D341Med (cell line): ENCODE results near the gene DHFR2.
"Not testable (repeated sequence)": the region's sequence is repeated elsewhere in the genome, so short reads cannot be mapped to it uniquely, and the experiment has no call there.

Experiments used
- DNase-seq: peaks from one replicate; pipeline ENCODE4 v3.0.0; 2012; ENCODE audit warnings: low spot score

DHFR2 gene

DNA sequence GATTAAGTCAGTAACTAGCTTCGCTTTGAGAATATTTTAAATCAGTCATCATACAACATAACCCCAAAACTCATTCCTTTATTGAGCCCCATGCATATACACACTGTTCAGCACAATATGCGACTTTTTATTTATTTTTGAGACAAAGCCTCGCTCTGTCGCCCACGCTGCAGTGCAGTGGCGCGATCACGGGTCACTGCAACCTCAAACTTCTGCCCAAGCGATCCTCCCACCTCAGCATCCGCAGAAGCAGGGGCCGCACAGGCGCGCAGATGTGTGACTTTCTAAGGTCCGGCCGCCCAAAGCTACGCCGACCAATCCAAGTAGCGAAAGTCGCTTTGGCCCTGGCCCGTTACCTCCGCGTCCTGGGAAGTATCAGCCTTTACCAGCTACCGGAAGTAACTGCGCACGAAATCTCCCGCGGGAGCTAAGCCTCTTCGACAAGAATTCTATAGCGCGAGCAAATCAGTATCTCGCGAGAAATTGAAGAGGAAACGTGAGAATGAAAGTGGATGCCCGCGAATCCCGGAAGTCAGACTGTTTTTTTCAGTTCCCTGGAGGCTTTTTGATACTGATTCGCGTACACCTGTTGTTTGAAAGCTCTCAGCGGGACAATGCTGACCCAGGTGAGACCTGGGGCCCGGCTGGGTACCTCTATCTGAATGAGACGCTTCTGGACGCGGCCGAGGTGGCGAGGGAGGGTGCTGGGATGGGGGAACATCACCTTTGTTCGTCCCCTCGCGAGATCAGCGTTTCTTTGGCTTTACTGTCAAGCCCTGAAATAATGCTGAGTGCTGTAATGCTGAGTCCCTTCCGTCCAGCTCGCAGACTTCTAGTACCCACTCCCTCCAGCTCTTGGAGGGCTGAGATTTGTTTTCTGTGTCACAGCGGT, at the start of gene DHFR2, which contains the start of gene NSUN3:
DHFR2 (minus strand) TSS at position 404 of the 892 bp plus-strand sequence. CDS start 1,405 bp downstream, outside the sequence.
NSUN3 (plus strand) TSS at position 549 of the 892 bp plus-strand sequence; CDS start at position 615, 66 bp downstream.
- peak; percentile 85 for DNase-seq

DNA sequence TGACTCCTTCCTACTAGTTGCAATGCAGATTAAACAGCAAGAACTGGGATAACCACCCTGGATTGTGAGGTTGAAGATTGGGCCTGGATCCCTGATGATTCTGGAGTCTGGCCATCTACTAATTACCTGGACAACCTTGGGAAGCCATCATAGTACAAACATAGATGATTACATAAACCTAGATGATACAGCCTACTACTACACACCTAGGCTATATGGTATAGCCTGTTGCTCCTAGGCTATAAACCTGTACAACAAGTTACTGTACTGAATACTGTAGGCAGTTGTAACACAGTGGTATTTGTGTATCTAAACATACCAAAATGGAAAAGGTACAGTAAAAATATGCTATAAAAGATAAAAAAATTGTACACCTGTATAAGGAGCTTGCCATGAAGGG, 48.1 kb upstream of the DHFR2 start:
- no peak for DNase-seq

DNA sequence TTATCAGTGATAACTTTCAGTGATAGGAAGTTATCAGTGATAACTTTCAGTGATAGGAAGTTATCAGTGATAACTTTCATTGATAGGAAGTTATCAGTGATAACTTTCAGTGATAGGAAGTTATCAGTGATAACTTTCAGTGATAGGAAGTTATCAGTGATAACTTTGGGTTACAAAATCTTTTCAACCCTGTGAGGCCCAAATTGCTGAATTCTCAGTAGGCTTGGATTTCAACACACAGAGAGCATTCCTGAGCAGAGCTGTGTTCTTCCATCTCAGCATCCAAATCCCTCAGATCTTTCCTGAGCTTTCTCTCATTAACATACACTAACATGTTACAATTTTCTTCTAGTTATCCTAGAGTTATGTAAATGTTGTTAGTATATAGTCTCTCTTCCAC, 47.5 kb upstream of the DHFR2 start:
- not testable (repeated sequence) for DNase-seq

DNA sequence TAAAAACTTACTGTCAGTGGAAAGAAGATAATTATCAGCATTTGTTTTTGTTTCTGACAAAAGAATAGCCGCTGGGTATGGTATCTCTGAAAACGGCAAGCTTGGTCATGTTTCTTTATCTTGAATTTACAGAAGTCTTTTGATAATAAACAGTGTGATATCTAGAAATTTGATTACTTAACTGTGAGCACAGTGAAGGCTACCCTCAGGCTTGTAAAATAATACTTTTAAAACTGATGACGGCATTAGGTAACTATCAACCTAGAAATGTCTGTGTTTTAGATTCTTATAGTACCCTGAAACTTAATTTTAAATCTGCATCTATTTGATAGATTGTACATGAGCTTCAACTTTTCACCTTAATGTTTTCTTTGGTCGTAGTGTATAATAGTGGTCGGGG, 43.6 kb upstream of the DHFR2 start:
- no peak for DNase-seq

DNA sequence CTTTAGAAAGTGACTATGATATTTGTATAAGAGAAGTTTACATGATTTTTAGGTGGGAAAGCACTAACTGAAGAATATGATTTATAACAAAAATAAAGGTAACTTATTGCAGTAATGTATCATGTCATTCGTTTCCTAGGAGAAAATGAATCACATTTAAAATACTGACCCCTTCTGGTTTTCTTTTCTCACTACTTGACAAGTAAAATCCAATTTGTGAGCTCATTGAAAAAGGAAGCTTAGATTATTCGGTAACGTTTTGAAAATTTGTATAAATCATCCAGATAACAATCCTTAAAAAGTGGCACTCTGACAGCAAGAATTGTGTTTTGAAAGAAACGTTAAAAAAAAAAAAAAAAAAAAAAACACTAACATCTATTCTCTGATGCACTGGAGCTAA, 39.1 kb upstream of the DHFR2 start:
- no peak for DNase-seq

DNA sequence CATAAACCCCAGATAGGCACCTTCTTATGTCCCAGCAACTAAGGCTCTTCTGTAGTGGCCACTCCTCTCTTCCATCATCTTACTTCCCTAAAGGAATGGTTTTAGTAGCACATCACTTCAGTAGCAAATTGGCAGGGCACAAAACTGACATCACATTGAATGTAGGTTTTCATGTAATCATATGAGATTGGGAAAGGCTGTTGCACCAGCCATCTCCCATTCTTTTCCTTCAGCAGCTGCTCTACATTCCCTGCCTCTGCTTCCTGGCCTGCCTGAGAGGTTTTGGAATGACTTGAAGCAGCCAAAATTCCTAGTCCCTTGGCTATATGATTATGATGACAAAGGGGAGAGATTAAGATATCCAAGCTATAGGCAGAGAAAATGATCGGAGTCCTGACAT, 36.6 kb upstream of the DHFR2 start:
- DNase-seq: no peak

DNA sequence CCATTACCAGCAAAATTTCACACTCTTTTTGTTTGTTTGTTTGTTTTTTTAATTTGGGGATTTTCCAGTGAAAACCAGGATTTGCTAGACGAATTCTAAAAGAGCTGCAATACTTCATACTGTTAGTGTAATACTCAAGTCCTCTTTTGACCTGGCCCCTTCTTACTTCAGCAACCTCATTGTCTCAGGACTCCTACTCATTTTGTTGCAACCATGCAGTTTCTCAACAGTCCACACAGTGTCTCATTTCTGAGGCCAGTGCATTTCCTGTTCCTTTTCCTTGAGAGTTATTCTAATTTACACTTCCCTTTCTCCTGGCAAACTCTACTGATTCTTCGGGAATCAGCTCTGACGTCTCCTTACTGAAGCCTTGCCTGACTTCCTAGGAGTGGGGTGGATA, 35.7 kb upstream of the DHFR2 start:
- DNase-seq: no peak

DNA sequence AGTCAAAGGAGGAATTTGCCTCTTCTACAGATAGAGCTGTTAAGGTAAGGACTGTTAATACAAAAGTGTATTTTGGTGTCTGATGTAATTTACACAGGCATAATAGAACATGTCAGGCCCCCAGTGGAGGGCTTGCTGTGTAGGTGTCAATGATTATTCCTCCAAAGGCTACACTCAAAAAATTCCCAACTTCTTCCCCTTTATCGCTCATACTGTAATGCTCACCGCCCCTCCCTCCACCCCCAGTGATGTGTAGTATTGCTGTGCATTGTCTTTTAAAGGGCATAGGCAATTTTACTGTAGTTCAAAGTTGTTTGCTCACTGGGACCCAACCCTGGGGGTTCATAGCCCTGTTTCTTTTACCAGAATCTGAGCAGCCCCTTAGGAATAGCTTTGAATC, 32.4 kb upstream of the DHFR2 start:
- no peak for DNase-seq

DNA sequence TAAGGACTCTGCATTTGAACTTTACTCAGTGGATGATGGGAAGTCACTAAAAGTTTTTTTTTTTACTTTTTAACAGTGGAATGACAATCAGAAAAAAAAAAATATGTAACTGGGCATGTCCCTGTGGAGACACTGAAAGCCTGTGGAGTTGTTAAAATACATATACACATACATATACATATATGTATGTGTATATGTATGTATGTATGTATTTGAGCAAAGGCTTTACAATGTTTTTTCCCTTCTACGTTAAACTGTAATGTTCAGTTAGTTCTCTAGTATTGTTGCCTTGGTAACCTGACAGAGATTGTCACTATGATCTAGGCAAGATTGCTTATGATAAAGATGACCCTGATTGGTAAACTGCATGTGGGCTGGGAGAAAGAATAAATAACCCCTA, 30.4 kb upstream of the DHFR2 start:
- DNase-seq: no peak

DNA sequence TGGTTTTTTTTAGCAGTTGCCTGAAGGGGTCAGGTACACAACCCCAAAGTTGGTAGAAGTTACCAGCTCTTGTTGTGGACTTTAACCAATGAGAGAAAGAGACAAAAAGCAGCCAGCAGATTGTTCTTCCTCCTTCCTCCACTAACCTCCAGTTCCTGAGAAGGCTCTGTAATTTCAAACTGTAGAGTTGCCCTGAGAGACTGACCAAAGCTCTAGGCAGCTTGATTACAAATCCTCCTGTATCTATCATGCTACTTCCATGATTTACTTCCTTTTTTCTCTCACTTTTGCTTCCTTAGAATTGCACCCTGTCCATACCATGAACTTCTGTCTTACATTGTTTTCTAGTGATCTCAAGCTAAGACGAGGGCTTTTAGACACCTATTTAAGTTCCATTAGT, 29.4 kb upstream of the DHFR2 start:
- no peak for DNase-seq

DNA sequence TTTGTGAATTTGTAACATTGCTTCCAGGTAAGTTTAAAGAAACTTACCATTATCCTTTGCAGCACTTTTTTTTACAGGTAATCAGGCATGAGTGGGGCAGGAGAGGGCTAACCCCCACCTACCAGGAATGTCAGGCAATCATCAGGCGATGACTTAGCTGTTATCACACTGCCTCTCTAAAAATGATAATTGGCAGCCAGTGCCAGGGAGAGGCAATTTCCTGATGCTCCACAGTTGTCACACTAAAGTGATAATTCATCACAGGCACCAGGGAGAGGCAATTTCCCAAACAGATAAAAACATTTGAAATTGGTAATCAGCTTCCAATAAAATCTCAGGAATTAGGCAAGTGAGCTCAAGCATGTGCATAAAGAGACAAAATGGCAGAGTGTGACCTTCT, 26.4 kb upstream of the DHFR2 start:
- DNase-seq: no peak

DNA sequence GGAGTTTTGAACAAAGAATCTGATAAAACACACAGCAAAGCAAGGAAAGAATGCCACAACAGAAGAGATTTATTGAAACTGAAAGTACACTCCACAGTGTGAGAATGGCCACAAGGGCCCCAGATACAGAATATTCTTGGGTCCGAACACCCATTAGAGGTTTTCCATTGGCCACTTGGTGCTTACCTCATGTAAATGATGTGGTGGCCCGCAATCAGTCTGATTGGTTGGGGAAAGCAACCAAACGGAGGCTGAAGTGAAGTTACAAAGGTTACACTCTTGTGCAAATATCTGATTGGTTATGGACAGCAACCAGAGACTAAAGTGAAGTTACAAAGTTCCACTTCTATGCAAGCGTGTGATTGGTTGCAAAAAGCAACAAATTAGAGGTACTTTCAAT, 20.5 kb upstream of the DHFR2 start:
- no peak for DNase-seq

DNA sequence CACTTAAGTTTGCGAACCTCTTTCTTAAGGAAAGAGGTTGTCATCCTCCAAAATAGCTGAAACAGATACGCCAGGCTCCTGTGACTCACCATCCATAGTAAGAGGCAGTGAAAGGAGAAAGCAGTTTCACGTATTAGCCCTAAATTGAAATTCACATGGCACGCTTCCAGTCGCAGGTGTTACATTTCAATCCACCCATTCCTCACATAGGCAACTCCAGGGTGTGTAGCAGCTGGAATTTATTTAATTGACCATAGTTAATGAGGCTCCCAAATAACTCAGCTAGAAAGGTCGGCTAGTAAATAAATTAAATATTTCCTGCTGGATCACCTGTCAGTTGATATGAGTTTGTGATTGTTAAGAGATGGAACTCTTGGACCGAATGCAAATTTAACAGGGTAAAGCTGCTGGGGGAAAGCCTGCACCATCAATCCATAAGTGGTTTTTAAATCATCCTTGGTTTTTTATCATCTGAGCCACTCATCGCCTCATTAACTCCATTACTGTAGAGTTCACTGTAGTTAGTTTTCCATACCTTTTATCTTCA, 19.7 kb upstream of the DHFR2 start:
- DNase-seq: no peak

DNA sequence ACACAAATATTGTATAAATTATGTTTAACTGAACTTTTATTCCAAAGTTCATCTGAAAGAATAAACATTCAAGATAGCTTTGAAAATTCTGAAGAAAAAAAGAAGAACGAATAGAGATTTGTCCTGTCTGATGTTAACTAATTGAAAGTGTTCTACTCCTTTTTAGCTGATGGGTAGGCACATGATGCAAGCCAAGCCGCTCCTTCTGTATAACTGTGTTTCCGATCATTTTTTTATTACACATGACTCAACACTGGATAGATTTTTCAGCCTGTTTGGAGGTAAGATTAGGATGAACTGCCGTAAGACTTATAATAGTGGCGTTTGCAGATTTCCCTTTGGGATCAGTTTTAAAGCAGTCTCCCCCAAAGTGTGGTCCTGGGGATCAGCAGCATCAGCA, 19.2 kb upstream of the DHFR2 start:
- DNase-seq: no peak

DNA sequence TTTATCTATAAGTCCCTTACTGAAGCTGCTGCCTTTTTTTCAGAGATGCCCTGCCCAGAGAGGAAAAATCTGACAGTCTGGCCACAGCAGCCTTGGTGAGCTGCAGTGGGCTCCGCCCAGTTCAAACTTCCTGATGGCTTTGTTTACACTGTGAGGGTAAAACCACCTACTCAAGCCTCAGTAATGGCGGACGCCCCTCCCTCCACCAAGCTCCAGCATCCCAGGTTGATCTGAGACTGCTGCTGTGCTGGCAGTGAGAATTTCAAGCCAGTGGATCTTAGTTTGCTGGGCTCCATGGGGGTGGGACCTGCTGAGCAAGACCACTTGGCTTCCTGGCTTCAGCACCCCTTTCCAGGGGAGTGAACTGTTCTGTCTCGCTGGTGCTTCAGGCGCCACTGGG, 17.8 kb upstream of the DHFR2 start:
- not testable (repeated sequence) for DNase-seq

DNA sequence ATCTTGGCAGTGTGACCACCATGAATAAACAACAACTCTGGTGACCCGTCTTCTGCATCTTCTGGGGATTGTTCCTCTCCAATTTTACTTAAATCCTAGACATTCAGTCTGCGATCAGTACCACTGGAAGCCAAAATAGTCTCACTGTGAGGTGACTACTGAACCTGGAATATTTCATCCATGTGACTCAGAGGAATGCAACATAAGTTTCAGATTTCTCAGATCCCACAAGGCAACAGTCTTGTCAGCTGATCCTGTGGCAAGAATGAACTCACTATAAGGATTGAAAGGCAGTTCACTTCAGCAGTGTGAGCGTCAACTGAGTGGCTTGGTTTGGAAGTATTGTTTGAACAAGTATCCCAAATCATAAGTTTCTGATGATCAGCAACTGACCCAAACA, 13.3 kb upstream of the DHFR2 start:
- no peak for DNase-seq

DNA sequence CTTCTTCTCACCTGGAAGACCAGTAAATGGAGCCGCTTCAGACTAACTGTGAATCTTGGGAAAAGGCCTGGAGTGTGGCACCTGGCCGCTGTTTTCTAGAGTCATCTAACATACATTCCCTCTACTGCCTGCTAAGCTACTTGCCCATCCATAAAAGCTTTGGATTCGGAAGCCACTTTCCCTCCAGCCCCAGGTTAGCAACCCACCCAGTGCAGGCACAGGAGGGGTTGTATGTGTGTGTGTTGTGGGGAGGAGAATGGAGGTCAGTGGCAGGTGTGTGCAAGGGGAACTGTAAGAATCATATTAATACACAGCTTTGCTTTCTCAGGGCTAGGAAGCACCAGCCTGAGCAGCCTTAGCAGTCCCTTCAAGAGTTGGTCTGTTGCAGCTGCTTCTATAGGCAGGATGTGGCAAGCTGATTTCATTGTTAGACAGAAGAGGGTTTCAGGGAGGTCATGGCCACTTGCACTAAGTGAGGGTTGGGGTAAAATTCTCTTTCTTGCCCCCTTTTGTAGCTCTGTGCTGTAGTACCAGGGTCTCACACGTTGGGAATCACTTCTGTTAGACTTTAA, 9.1 kb upstream of the DHFR2 start:
- DNase-seq: no peak

DNA sequence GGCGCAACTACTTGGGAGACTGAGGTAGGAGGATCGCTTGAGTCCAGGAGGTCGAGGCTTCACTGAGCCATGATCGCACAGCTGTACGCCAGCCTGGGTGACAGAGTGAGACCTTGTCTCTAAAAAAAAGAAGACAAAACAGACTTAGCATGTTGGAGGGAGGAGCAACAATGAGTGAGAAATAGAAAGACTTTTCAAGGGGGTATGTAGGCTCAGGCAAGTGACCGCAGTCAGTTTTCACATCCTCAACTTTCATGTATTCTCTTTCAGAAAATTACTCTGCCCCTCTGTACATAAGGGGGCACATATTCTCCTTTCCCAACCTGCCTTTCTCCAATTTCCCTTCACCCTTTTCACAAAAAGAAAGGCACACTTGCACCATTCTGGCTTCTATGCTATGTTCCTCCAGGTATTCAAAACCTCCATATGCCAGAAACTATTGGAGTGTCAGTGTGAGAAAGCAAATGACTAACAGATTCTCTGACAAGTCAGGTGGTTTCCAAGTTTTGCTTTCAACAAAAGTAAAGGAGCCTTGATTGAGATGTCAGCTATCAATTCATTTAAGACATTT, 7.7 kb upstream of the DHFR2 start:
- no peak for DNase-seq

DNA sequence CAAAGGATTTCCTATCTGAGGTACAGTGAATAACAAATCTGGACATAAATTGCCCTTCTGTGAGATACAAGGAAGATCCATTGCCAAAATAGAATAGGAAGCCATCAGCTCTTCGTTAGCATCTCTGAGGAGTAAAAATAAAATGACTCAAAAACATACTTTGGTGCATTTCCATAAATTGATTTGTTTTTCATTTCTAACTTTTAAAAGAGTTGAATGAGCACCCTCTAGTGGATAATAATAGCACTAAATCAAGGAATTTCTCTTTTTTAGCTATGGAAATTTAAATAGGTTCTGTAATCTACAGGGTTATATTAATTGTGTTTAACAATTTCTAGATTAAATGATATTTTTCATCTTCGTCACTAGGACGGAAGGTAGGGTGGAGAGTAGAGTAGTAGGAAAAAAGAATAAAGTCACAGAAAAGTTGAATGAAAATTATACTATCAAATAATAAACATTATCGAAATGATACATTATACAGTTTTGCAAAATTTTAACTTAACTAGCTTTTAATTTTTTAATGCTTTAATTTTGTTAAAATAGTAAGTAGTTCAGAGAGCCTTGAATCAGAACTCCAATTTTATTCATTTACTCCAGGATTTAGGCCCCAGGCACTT, 6.6 kb upstream of the DHFR2 start:
- DNase-seq: no peak

DNA sequence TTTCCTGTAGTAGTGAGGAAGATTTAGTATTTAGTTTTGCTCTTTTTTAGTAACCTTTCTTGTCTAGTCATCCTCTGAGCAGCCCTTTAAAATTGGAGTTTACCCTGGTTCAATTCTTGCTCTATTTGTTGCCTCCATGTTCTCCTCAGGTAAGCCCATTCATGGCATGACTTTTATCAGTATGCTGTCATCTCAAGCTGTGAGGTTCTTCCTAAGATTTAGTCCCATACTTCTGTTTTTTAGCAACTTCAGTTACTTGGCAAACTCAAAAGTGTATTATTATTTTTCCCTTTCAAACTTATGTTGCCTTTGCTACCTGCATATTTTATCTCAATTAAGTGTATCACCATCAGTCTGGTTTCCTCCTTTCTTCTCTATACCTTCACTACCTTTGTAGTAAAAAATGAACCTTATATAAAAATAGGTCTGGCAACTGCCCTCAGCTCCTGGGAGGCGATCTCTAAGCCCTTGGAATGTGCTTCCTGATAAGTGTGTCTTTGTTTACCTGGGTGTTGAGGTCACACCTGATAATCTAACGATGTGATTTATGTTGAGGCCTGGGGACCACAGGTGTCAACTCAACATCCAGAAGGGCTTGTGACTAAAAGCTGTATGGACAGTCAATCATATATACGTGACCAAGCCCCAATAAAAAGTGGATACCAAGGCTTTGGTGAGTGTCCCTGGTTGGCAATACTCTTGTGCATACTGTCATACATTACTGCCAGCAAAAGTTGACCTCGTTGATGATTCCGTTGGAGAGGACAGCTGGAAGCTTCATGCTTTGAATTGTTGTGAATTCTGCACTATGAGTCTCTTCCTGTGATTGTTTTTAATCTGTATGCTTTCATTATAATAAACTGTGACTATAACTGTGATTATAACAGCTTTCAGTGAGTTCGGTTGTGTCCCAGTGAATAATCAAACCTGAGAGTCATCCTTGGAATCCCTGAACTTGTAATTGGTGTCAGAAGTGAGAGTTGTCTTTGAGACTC, 4.1 kb upstream of the DHFR2 start:
- no peak for DNase-seq

DNA sequence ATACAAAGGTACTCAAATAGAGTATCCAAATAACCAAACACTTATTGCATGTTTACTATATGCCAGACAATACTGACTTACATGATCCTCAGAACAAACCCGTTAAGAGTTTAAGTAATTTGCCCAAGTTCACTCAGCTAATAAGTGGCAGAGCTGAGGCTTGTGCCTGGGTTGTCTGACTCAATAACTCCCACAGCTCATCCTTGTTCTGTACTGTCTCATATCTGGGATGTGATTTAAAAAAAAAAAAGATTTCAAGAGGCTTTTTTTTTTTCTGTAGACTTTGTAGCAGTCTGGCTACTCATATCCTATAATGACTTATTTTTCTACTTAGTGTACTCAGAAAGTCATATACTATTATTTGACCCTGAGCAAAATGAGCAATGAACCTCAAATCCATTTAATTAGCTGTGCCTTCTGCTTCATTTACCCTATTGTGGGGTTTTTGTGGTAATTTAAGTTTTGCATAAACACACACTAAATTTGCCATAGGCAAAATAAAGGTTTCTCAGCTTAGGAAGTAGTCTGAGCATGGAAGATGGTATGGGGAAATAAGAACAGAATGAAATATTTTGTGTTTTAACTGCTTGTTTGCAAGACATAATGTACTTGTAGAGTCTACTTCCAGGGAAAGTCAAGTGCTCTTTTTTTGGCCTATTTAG, 3.2 kb upstream of the DHFR2 start:
- no peak for DNase-seq
